Skeletal muscle cell (primary cell): ENCODE data around the gene TSPAN14.

Experiments
- DNase-seq: peaks from one replicate; pipeline ENCODE4 v3.0.0-alpha.2; 2010; ENCODE audit warnings: low read depth
- H3K4me3 ChIP-seq: 2 replicates; pipeline ENCODE4 v1.5.1; 2011; ENCODE audit warnings: low read depth, mild to moderate bottlenecking, control low read depth, low read length, moderate library complexity

Gene TSPAN14

GRCh38 chr10:80554050-80554449 lies 99.9 kb downstream of the TSPAN14 start:
- no peak overlapping the region for H3K4me3 ChIP-seq
- DNase-seq, result no peak

- no peak overlapping the region for H3K4me3 ChIP-seq
- DNase-seq, result no peak
Observed at GRCh38 chr10:80555415-80555814, 101.3 kb downstream of the TSPAN14 start.

- no peak overlapping the region for H3K4me3 ChIP-seq
- DNase-seq, result no peak
Observed at GRCh38 chr10:80561950-80562349, 107.8 kb downstream of the TSPAN14 start.

GRCh38 chr10:80567292-80567691 lies 113.2 kb downstream of the TSPAN14 start:
- H3K4me3 ChIP-seq, result no peak overlapping the region
- DNase-seq, result no peak

- DNase-seq, result no peak
- H3K4me3 ChIP-seq, result no peak overlapping the region
Observed at GRCh38 chr10:80569131-80569895, 115.2 kb downstream of the TSPAN14 start.

GRCh38 chr10:80571352-80571751 lies 117.2 kb downstream of the TSPAN14 start:
- no peak overlapping the region for H3K4me3 ChIP-seq

GRCh38 chr10:80579181-80579763 lies 125.2 kb downstream of the TSPAN14 start:
- no peak for DNase-seq
- H3K4me3 ChIP-seq, result no peak overlapping the region

More at GRCh38 chr10:80571352-80571751, 117.2 kb downstream of the TSPAN14 start:
- no peak for DNase-seq

- DNase-seq, result no peak
- H3K4me3 ChIP-seq, result no peak overlapping the region
Observed at GRCh38 chr10:80579849-80580637, 125.9 kb downstream of the TSPAN14 start.

- H3K4me3 ChIP-seq, result no peak overlapping the region
- no peak for DNase-seq
Observed at GRCh38 chr10:80580638-80581468, 126.7 kb downstream of the TSPAN14 start.

- H3K4me3 ChIP-seq, result no peak overlapping the region
- DNase-seq, result no peak
Observed at GRCh38 chr10:80581469-80581835, 127.3 kb downstream of the TSPAN14 start.

- no peak for DNase-seq
- H3K4me3 ChIP-seq, result no peak overlapping the region
Observed at GRCh38 chr10:80582286-80582960, 128.3 kb downstream of the TSPAN14 start.
